ENCODE measurements around the gene SEC22A. TPM values are rescaled to one million over a fixed set of nuclear protein-coding genes. Genes with fewer than 3 reads are reported as not detected.

The SEC22A gene
- total RNA-seq, 2 donors from 2014 or later, result 26.8 to 34.9 TPM

GRCh38 chr3:123239756-123240155 lies 38.0 kb downstream of the SEC22A start:
- H3K9me3 ChIP-seq, result no peaks in the 10 kb centered on the region
- intact Hi-C loops (cut with DNase I), result no loop called here
- H3K27me3 ChIP-seq (replicated peaks; ENCODE audit: insufficient read depth), result no peaks in the 10 kb centered on the region
- WGBS, result 95% methylated on average over 1 of the region's 1 CpG
- no peaks in the 10 kb centered on the region for H3K4me1 ChIP-seq (replicated peaks)
- TF ChIP-seq CTCF (IDR thresholded peaks at IDR 0.05), result no peak
- TF ChIP-seq POLR2AphosphoS5 (IDR thresholded peaks at IDR 0.05), result no peak
- no peak for TF ChIP-seq POLR2A (IDR thresholded peaks at IDR 0.05)
- H3K36me3 ChIP-seq, result no peaks in the 10 kb centered on the region
- no peak overlapping the region for H3K4me3 ChIP-seq
- no peak for DNase-seq (ENCODE audit: low spot score)
- H3K27ac ChIP-seq, result no peak overlapping the region

- TF ChIP-seq POLR2A (IDR thresholded peaks at IDR 0.05) (no peak), CTCF (IDR thresholded peaks at IDR 0.05) (no peak), POLR2AphosphoS5 (IDR thresholded peaks at IDR 0.05) (no peak)
- intact Hi-C loops (cut with DNase I), result no loop called here
- H3K9me3 ChIP-seq, result no peaks in the 10 kb centered on the region
- no peaks in the 10 kb centered on the region for H3K4me1 ChIP-seq (replicated peaks)
- H3K27ac ChIP-seq, result no peak overlapping the region
- no peak overlapping the region for H3K4me3 ChIP-seq
- WGBS, result 60% methylated on average over 4 of the region's 4 CpGs
- H3K27me3 ChIP-seq (replicated peaks; ENCODE audit: insufficient read depth), result no peaks in the 10 kb centered on the region
- DNase-seq (ENCODE audit: low spot score), result no peak
- H3K36me3 ChIP-seq, result no peaks in the 10 kb centered on the region
These were observed 42.4 kb downstream of the SEC22A start for GRCh38 chr3:123244128-123244527.

- 9% methylated on average over 3 of the region's 3 CpGs for WGBS
- H3K4me1 ChIP-seq (replicated peaks), result no peaks in the 10 kb centered on the region
- H3K9me3 ChIP-seq, result no peaks in the 10 kb centered on the region
- no peak for DNase-seq (ENCODE audit: low spot score)
- no peaks in the 10 kb centered on the region for H3K36me3 ChIP-seq
- intact Hi-C loops (cut with DNase I), result no loop called here
- no peaks in the 10 kb centered on the region for H3K27me3 ChIP-seq (replicated peaks; ENCODE audit: insufficient read depth)
- H3K4me3 ChIP-seq, result no peak overlapping the region
- TF ChIP-seq POLR2A (IDR thresholded peaks at IDR 0.05), result no peak
- no peak for TF ChIP-seq POLR2AphosphoS5 (IDR thresholded peaks at IDR 0.05)
- no peak for TF ChIP-seq CTCF (IDR thresholded peaks at IDR 0.05)
- H3K27ac ChIP-seq, result peak overlapping the region in 1 of 2 donors; percentile 4
These were observed 45.1 kb downstream of the SEC22A start for GRCh38 chr3:123246866-123247265.

- WGBS, result 74% methylated on average over 2 of the region's 2 CpGs
- Histone ChIP-seq H3K27me3 (replicated peaks; ENCODE audit: insufficient read depth) (no peaks in the 10 kb centered on the region), H3K27ac (no peak overlapping the region), H3K4me3 (no peak overlapping the region), H3K4me1 (replicated peaks) (no peaks in the 10 kb centered on the region), H3K9me3 (no peaks in the 10 kb centered on the region), H3K36me3 (no peaks in the 10 kb centered on the region)
- TF ChIP-seq POLR2AphosphoS5 (IDR thresholded peaks at IDR 0.05) (no peak), POLR2A (IDR thresholded peaks at IDR 0.05) (no peak), CTCF (IDR thresholded peaks at IDR 0.05) (no peak)
- intact Hi-C loops (cut with DNase I), result loop anchor here (10.0 kb wide), 1 partner anchor 231 kb away; the partner anchor contains the start of gene SEMA5B
- DNase-seq (ENCODE audit: low spot score), result no peak
These were observed 54.5 kb downstream of the SEC22A start for GRCh38 chr3:123256256-123256655.

- Histone ChIP-seq H3K4me1 (replicated peaks) (no peaks in the 10 kb centered on the region), H3K4me3 (no peak overlapping the region), H3K27ac (no peak overlapping the region), H3K27me3 (replicated peaks; ENCODE audit: insufficient read depth) (no peaks in the 10 kb centered on the region), H3K9me3 (no peaks in the 10 kb centered on the region), H3K36me3 (no peaks in the 10 kb centered on the region)
- DNase-seq (ENCODE audit: low spot score), result no peak
- intact Hi-C loops (cut with DNase I), result loop anchor here (2.0 to 10.0 kb wide), 2 partner anchors 234 to 316 kb away; partner anchors contain the start of gene SEMA5B
- TF ChIP-seq POLR2AphosphoS5 (IDR thresholded peaks at IDR 0.05) (no peak), CTCF (IDR thresholded peaks at IDR 0.05) (no peak), POLR2A (IDR thresholded peaks at IDR 0.05) (no peak)
These were observed 56.6 kb downstream of the SEC22A start for GRCh38 chr3:123258359-123258758.

Measured in prostate gland (tissue), 2 donors.